GM23248 (cell line): ENCODE measurements around the gene FDPS. TPM values are rescaled to one million over a fixed set of nuclear protein-coding genes. Genes with fewer than 3 reads are reported as not detected.

ENCODE experiments used
- DNase-seq: peaks from one replicate; pipeline ENCODE4 v3.0.0-alpha.2; 2015
- H2AFZ ChIP-seq: fragments of 200-600 bp; sonication (generic); 2 replicates; pipeline ENCODE4 v1.6.1; 2016; ENCODE audit warnings: antibody characterized with exemption
- H3F3A ChIP-seq: fragments of 200-600 bp; sonication (generic); 2 replicates; pipeline ENCODE4 v1.6.1; 2016; ENCODE audit warnings: mild to moderate bottlenecking, antibody characterized with exemption, mixed run types; ENCODE audit not compliant: insufficient read depth
- H3K27ac ChIP-seq: fragments of 200-600 bp; sonication (generic); 2 replicates; pipeline ENCODE4 v1.5.1; 2016; ENCODE audit warnings: mild to moderate bottlenecking
- H3K27me3 ChIP-seq: fragments of 200-600 bp; sonication (generic); replicated peaks from 2 replicates; pipeline ENCODE4 v1.6.1; 2016; ENCODE audit warnings: mild to moderate bottlenecking; ENCODE audit not compliant: insufficient read depth
- H3K36me3 ChIP-seq: fragments of 200-600 bp; sonication (generic); 2 replicates; pipeline ENCODE4 v1.6.1; 2016; ENCODE audit warnings: low read depth, mild to moderate bottlenecking
- H3K4me1 ChIP-seq: fragments of 200-600 bp; sonication (generic); 2 replicates; pipeline ENCODE4 v1.6.1; 2016; ENCODE audit warnings: mild to moderate bottlenecking; ENCODE audit not compliant: insufficient read depth
- H3K4me2 ChIP-seq: fragments of 200-600 bp; sonication (generic); one replicate; pipeline ENCODE4 v1.6.1; 2016; ENCODE audit warnings: mild to moderate bottlenecking; ENCODE audit not compliant: unreplicated experiment
- H3K4me3 ChIP-seq: fragments of 200-600 bp; sonication (generic); 2 replicates; pipeline ENCODE4 v1.5.1; 2016; ENCODE audit warnings: mild to moderate bottlenecking
- H3K79me2 ChIP-seq: fragments of 200-600 bp; sonication (generic); 2 replicates; pipeline ENCODE4 v1.6.1; 2016; ENCODE audit warnings: mild to moderate bottlenecking; ENCODE audit not compliant: insufficient read depth
- H3K9ac ChIP-seq: fragments of 200-600 bp; sonication (generic); 2 replicates; pipeline ENCODE4 v1.6.1; 2016; ENCODE audit warnings: mild to moderate bottlenecking
- H3K9me2 ChIP-seq: fragments of 200-600 bp; sonication (generic); 2 replicates; pipeline ENCODE4 v1.6.1; 2016; ENCODE audit warnings: mixed run types, mild to moderate bottlenecking, moderate library complexity; ENCODE audit not compliant: insufficient read depth
- H3K9me3 ChIP-seq: fragments of 200-600 bp; sonication (generic); one replicate; pipeline ENCODE4 v1.6.1; 2017; ENCODE audit warnings: low read depth
- H4K20me1 ChIP-seq: fragments of 200-600 bp; sonication (generic); 2 replicates; pipeline ENCODE4 v1.6.0; 2016; ENCODE audit not compliant: insufficient read depth
- EZH2 ChIP-seq: fragments of 200-600 bp; sonication (generic); IDR thresholded peaks from 2 replicates; pipeline ENCODE4 v1.6.1; 2018; ENCODE audit warnings: antibody characterized with exemption, mild to moderate bottlenecking; ENCODE audit not compliant: insufficient read depth, poor library complexity, severe bottlenecking
- EZH2phosphoT487 ChIP-seq: fragments of 200-600 bp; sonication (generic); IDR thresholded peaks from 2 replicates; pipeline ENCODE4 v1.6.1; 2018; ENCODE audit warnings: antibody characterized with exemption, moderate library complexity, mild to moderate bottlenecking, low read depth; ENCODE audit not compliant: insufficient read depth
- WGBS, 2 experiments: methylation state at CpG; one replicate each; pipeline ENCODE4 v1.1.6; 2015 to 2017; ENCODE audit warnings: low lambda C conversion rate in 2 of 2, low coverage in 1 of 2; ENCODE audit errors: missing lambda C conversion rate in 2 of 2; 5-methylcytosine and 5-hydroxymethylcytosine counted together
- in situ Hi-C: fragments of 300-500 bp; cut with MboI; formaldehyde crosslinking; loops from 2 replicates; pipeline ENCODE4 v1.15.0; 2020
- polyA plus RNA-seq: library from polyadenylated mRNA; unstranded; fragments of >200 nt; fragmentation: Nextera tagmentation; extraction: Ambion mirVana; gene quantifications from 2 replicates; pipeline ENCODE4 v1.2.1, GENCODE V29; 2016
- total RNA-seq: library from RNA; depleted of rRNA; stranded (reverse); fragments of >200 nt; shearing (Covaris generic); gene quantifications from 2 replicates; pipeline ENCODE4 v1.2.3, GENCODE V29; 2014

Gene FDPS
- total and polyA plus RNA-seq, 2 experiments from 2014 or later = 96.3 to 116 TPM

DNA sequence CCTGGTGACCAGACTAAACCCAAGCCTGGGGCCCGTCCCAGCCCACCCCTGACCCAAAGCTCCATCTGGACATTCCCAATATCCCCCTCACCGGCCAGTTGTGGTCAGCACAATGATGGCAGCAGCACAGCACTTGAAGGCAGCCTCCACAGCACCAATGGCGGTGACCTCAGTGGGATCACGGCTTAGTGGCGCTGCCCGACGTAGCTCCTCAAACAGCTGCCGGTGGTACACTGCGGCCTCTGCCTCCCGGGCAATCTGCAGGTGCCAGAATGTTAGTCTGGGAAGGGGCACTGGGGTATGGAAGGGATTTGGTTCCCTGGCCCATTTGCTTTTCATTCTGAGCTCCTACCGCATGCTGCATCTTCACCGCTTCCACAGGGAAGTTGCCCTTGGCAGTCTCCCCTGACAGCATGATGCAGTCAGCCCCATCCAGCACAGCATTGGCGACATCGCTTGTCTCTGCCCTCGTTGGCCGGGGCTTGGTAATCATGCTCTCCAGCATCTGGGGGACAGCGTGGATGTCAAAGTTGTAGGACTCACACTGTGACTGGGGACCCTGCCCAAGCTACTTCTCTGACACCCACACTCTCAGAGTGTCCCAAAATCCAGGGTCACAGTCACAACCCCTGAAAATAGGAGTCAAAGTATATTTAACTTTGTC is 15.4 kb upstream of the FDPS start:
- Histone ChIP-seq H3K9ac (no peak overlapping the region), H2AFZ (no peak overlapping the region), H3K9me2 (no peaks in the 10 kb centered on the region), H3K79me2 (no peaks in the 10 kb centered on the region), H3K36me3 (no peaks in the 10 kb centered on the region), H3K4me1 (no peaks in the 10 kb centered on the region), H3F3A (no peaks in the 10 kb centered on the region), H3K27me3 (peaks cover 19% of the 10 kb centered on the region), H3K27ac (no peak overlapping the region), H4K20me1 (no peaks in the 10 kb centered on the region), H3K4me3 (no peak overlapping the region), H3K4me2 (no peak overlapping the region), H3K9me3 (no peaks in the 10 kb centered on the region)
- TF ChIP-seq EZH2phosphoT487 (no peak), EZH2 (no peak)
- in situ Hi-C loops = no loop called here
- no peak for DNase-seq
- WGBS, 2 experiments = 69 to 70% methylated on average over 17 of the region's 17 CpGs

GRCh38 chr1:155294520-155295182 is 14.0 kb upstream of the FDPS start:
- Histone ChIP-seq H2AFZ (peak overlapping the region; percentile 74), H3K27me3 (peaks cover 19% of the 10 kb centered on the region), H3F3A (no peaks in the 10 kb centered on the region), H3K9me3 (no peaks in the 10 kb centered on the region), H3K9ac (no peak overlapping the region), H3K79me2 (no peaks in the 10 kb centered on the region), H3K9me2 (no peaks in the 10 kb centered on the region), H3K36me3 (no peaks in the 10 kb centered on the region), H3K4me1 (no peaks in the 10 kb centered on the region), H3K4me3 (peak overlapping the region; percentile 26; the same call in 1 of the 2 replicates), H3K27ac (no peak overlapping the region), H4K20me1 (no peaks in the 10 kb centered on the region), H3K4me2 (peak overlapping the region; percentile 12)
- in situ Hi-C loops = no loop called here
- TF ChIP-seq EZH2 (peak; percentile 38), EZH2phosphoT487 (no peak)
- DNase-seq = no peak
- WGBS, 2 experiments = 23 to 24% methylated on average over 45 to 46 of the region's 46 CpGs

DNA sequence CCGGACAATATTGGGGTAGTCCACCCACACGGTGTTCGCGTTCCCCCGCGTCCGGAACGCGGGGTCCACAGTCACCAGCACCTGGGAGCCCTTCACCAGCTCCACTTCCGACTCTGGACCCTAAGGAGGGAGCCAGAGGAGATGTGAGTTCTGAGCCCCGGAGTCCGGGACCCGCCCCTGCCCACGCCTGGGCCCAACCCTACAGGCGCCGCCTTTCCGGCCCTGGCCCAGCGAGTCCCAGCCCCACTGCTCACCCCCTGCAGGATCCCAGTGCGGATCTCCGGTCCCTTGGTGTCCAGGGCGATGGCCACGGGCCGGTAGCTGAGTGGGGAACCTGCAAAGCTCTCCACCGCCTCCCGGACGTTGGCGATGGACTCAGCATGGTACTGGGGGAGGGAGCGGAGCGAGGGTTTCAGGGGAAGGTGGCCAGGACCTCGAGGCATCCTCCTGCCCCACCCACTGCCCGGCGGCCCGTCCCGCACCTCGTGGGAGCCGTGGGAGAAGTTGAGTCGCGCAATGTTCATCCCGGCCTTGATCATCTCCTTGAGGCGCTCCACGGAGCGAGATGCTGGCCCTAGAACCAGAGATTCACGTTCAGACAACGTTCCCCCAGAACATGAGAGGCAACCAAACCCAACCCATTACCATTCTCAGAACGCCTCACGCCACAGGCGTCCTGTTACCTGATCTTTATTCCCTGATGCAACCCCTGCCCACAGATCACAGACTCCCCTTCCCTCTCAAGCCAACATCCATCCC is 13.3 kb upstream of the FDPS start:
- no peaks in the 10 kb centered on the region for H4K20me1 ChIP-seq
- H3K79me2 ChIP-seq = no peaks in the 10 kb centered on the region
- DNase-seq = no peak
- peak overlapping the region; percentile 12 for H3K4me2 ChIP-seq
- no peaks in the 10 kb centered on the region for H3F3A ChIP-seq
- H3K36me3 ChIP-seq = no peaks in the 10 kb centered on the region
- 13 to 15% methylated on average over 36 to 38 of the region's 47 CpGs for WGBS, 2 experiments
- TF ChIP-seq EZH2 = peak; percentile 25
- TF ChIP-seq EZH2phosphoT487 = no peak
- H3K27me3 ChIP-seq = peaks cover 19% of the 10 kb centered on the region
- in situ Hi-C loops = no loop called here
- peak overlapping the region; percentile 26; the same call in 1 of the 2 replicates for H3K4me3 ChIP-seq
- H3K9me3 ChIP-seq = no peaks in the 10 kb centered on the region
- H3K9ac ChIP-seq = no peak overlapping the region
- H2AFZ ChIP-seq = peak overlapping the region; percentile 74
- no peaks in the 10 kb centered on the region for H3K4me1 ChIP-seq
- H3K9me2 ChIP-seq = no peaks in the 10 kb centered on the region
- no peak overlapping the region for H3K27ac ChIP-seq

DNA sequence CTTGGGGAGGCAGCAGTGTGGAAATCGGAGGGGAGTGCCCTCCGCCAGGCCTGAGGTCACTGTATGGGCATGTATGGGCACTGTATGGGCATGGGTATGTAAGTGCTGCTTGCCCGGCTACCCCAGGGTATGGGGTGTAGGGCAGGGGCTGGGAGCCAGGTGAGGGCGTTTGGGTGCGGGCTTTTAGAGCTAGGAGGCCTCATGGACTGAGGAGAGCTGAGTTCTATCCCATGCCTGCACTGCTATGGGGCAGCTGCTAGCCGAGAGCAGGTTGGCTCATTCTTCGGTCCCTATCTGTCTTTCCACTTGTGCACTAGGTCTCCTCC is 12.8 kb upstream of the FDPS start:
- Histone ChIP-seq H3K9me2 (no peaks in the 10 kb centered on the region), H3K79me2 (no peaks in the 10 kb centered on the region), H2AFZ (0 out of 2 replicates have a peak overlapping the region, but pooled peaks have one; percentile 74), H3K27ac (no peak overlapping the region), H3K27me3 (peaks cover 19% of the 10 kb centered on the region), H3K4me2 (no peak overlapping the region), H3F3A (no peaks in the 10 kb centered on the region), H3K9me3 (no peaks in the 10 kb centered on the region), H3K4me3 (no peak overlapping the region), H3K9ac (no peak overlapping the region), H4K20me1 (no peaks in the 10 kb centered on the region), H3K36me3 (no peaks in the 10 kb centered on the region), H3K4me1 (no peaks in the 10 kb centered on the region)
- in situ Hi-C loops = no loop called here
- DNase-seq = no peak
- WGBS, 2 experiments = 55 to 61% methylated on average over 7 of the region's 7 CpGs
- TF ChIP-seq EZH2 (no peak), EZH2phosphoT487 (no peak)
